Inferior parietal cortex (tissue), 1 donor: ENCODE results near the gene VTN.

Source experiments
- DNase-seq: peaks from one replicate; pipeline ENCODE4 v3.0.0-alpha.2; 2016; ENCODE audit errors: extremely low spot score

Gene VTN

DNA sequence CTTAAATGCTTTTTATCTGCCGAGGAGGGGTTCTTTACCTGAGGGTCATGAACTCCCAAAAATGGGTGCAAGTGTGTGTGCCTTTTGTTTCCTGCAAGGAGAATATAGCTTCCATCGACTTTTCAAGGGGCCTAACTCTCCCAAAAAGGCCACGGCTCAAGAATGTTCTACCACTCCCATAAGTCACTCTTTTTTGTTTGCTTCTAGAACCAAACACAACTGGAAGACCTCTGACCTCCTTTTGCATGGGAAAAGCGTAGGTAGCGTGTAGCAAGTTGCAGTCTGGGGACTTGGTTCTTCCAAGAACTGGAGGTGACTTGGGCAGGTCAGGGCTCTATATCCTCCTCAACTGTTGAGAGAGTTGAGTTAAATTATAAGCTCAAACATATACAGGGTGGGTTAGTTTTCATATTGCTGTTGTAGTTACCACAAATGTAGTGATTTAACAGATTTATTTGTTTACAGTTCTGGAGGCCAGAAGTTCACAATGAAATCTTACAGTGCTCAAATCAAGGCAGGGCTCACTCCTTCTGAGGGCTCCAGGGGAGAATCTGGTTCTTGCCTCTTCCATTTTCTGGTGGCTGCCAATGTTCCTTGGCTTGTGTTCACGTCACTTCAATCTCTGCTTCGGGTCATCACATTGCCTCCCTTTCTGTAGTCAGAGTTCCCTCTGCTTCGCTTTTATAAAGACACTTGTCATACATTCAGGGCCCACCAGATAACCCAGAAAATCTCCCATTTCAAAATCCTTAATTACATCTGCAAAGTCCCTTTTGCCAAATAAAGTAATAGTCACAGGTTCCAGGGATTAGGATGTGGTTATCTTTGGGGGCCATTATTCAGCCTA, 49.7 kb downstream of the VTN start:
- DNase-seq: no peak

- no peak for DNase-seq
These were observed 50.5 kb downstream of the VTN start for GRCh38 chr17:28319598-28319935.

DNA sequence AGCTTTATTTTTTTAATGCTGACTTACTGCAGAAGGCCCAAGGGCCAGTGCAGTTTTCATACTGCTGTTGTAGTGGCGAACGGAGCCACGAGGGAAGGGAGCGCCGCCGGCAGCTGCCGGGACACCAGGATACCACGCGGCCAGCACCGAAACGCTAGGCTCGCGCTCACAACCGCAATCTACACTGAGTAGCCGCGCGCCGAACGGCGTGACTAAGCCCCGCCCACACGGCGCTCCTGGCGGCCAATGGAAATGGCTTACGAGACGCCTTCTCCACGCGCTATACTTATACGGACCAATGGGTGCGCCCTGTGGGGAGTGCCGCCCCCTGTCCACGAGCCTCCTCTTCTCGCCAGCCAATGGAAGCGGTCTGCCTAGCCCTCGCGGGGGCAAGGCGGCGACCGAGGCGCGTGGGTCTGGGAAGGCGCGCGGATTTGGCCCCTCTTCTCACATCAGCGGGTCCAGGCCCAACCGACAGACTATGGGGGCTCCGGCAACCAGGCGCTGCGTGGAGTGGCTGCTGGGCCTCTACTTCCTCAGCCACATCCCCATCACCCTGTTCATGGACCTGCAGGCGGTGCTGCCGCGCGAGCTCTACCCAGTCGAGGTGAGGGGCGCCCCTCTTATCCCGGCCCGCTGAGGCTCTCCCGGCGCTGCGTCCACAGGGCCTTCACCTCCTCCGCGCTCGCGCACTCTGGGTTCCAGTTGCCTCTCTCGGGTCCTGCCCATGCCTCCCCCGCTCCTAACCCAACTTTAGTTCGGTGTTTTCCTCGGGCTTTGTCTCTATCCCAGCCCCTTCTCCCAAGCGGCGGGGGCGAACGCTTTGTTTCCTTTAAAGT, 51.1 kb downstream of the VTN start, which contains the start of gene TMEM97:
Gene TMEM97, plus strand, starts transcription at position 442 of the 839 bp plus-strand sequence. Its CDS starts 40 bp downstream, at position 482.
- DNase-seq: peak; percentile 98

- no peak for DNase-seq
These were observed 51.9 kb downstream of the VTN start for GRCh38 chr17:28317966-28318758.
